ENCODE data around the gene IL3RA.
A peak's percentile ranks its signal among the peaks of the same experiment; 100 is the strongest.
"Not testable (repeated sequence)": the region's sequence is repeated elsewhere in the genome, so short reads cannot be mapped to it uniquely, and the experiment has no call there.

IL3RA gene

DNA sequence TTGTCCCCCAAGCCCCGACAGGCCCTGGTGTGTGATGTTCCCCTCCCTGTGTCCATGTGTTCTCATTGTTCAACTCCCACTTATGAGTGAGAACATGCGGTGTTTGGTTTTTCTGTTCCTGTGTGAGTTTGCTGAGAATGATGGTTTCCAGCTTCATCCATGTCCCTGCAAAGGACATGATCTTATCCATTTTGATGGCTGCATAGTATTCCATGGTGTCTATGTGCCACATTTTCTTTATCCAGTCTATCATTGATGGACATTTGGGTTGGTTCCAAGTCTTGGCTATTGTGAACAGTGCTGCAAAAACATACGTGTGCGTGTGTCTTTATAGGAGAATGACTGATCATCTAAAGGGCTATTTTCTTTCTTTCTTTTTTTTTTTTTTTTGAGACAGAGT, 4.2 kb upstream of the IL3RA start:
- DNase-seq, result not testable (repeated sequence)

DNA sequence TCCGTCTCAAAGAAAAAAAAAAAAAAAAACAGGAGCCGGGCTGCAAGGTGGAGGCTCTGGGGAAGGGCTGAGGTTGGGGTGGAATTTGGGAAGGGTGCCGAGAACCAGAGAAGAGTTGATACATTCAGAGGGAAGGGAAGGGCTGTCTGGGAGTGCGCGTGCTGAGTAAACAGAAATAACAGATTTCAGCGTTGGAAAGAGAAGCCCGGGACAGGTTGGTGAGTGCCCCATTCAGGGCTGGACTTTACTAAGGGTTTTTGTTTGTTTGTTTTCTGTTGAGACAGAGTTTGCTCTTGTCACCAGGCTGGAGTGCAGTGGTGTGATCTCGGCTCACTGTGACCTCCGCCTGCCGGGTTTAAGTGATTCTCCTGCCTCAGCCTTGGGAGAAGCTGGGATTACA, 1.7 kb upstream of the IL3RA start:
- no peak for DNase-seq

DNA sequence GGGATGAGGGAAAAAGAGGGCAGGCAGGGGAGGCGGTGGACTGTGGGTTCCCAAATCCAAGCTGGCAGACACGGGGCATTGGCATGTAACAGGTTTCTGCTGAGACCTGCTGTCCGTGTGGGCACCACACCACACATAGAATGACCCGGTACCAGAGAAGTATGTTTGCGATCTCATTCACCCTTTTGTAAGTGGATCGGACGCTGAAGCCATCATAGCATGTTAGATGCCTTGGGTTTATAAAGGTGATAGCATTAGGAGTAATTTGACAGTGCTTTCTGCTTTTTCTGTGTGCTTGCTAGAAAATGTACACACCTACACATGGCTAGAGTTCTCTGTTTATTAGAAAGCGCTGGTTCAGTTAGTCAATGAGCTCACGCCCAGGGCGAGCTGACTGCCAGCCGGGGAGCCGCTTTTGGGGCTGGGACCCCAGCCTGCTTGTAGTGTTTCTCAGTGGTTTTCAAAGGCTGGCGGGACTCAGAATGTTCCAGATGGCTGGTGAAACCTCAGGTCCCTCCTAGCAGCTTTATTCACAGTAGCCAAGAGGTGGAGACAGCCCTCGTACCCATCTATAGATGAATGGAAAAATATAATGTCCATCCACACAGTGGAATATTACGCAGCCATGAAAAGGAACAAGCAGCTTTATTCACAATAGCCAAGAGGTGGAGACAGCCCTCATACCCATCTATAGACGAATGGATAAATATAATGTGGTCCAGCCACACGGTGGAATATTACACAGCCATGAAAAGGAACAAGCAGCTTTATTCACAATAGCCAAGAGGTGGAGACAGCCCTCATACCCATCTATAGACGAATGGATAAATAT, 579 bp downstream of the IL3RA start:
- no peak for DNase-seq

- peak; percentile 39 to 46 for DNase-seq
These were observed 5.1 kb downstream of the IL3RA start for GRCh38 chrX:1341545-1342184.

DNA sequence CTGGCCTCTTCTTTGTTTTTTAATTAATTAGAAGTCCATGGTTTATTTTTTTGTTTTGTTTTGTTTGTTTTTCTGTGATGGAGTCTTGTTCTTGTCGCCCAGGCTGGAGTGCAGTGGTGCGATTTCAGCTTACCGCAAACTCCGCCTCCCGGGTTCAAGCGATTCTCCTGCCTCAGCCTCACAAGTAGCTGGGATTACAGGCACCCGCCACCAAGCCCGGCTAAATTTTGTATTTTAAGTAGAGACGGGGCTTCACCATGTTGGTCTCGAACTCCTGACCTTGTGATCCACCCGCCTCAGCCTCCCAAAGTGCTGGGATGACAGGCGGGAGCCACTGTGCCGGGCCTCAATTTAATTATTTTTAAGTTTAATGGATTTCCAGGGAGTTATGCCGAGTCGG, 13.0 kb downstream of the IL3RA start:
- not testable (repeated sequence) for DNase-seq

GRCh38 chrX:1351981-1352714, 15.6 kb downstream of the IL3RA start:
- no peak for DNase-seq

GRCh38 chrX:1354036-1355019, 17.7 kb downstream of the IL3RA start:
- no peak for DNase-seq

DNA sequence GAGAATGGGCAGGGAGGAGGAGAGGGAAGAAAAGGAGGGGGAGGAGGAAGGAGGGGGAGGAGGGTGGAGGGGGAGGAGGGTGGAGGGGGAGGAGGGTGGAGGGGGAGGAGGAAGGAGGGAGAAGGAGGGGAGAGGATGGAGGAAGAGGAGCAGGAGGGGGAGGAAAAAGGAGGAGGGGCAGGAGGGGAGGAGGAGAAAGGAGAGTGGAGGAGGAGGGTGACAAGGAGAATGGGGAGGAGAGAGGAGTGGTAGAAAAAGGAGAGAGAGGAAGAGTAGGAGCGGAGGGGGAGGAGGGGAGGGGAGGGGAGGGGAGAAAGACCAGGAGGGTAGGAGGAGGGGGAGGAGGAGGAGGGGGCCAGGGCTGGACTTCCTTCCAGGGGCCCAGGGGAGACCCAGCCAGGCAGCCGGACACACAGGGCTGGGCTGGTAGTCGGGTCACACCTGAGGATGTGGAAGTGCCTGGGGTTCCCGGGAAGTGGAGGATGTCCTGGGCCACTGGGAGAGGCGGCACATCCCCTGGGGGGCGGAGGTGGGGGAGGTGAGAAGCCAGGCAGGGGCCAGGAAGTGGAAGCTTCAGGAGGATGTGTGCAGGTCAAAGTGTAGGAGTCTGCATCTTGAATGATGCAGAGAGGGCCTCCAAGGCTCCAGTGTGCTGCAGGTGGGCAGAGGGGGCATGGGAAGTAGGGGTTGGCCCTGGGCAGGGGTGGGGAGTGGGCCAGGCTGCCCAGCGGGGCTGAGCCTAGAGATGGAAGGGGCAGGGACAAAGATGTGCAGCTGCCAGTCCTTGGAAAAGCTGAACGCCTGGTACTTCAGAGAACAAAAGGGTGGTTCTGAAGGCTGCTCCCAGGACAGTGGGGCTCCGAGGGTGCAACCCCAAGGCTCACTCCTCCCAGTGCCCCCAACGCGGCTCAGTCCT, 18.8 kb downstream of the IL3RA start:
- no peak for DNase-seq

DNA sequence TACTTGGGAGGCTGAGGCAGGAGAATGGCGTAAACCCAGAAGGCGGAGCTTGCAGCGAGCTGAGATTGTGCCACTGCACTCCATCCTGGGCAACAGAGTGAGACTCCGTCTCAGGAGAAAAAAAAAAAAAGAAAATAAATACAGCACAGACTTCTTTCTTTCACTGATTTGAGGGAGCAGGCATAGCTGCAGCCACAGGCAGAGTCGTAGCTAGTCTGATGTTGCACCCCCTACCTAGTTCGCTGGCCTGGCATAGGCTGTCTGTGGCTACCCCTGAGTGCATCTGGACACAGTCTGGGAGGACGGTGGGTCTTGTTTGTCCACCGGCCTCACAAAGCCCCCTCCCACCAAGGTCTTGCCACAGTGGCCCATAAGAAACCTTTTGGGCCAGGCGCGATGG, 21.4 kb downstream of the IL3RA start:
- no peak for DNase-seq

DNA sequence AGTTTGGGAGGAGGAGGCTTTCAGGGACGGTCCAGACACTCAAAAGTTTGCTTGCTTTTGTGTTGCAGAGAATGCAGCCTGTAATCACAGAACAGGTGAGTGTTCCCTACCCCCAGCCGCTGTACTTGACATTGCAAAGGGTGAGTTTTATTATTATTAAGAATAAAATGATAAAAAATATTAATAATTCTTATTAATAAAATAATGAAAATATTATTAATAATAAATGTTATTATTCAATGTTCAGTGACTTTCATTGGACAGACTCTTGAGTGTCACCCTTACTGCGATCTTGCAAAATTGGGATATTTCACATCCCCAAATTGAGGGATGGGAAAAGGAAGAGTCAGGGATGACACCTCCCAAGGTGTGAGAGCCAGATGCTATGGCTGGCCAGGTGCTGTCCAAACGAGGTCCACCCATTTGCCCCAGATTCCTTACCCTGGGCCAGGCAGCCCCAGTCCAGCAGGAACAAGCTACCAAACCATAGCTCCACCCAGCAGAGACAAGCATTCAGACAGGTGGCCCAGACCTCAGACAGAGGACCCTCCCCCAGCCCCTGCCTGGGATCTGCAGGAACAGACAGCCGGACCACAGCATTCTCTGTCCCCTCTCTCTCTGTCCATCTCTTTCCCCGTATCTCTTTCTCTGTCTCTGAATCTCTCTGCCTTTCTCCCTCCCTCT, 22.4 kb downstream of the IL3RA start:
- no peak for DNase-seq

DNA sequence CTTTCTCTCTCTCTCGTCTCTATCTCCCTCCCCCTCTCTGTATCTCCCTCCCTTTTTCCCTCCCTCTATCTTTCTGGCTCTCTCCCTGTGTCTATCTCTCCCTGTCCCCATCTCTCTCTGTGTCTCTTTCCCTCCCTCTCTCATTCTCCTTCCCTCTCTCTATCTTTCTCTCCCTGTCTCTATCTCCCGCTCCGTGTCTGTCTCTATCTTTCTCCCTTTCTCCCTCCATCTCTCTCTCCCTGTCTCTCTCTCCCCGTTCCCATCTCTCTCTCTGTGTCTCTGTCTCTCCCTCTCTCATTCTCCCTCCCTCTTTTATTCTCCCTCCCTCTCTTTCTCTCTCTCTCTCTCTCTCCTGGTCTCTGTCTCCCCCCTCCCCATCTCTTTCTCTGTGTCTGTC, 22.9 kb downstream of the IL3RA start:
- no peak for DNase-seq

- DNase-seq, result no peak
These were observed 23.6 kb downstream of the IL3RA start for GRCh38 chrX:1360171-1360570.

- DNase-seq, result no peak
These were observed 24.7 kb downstream of the IL3RA start for GRCh38 chrX:1361275-1361674.

DNA sequence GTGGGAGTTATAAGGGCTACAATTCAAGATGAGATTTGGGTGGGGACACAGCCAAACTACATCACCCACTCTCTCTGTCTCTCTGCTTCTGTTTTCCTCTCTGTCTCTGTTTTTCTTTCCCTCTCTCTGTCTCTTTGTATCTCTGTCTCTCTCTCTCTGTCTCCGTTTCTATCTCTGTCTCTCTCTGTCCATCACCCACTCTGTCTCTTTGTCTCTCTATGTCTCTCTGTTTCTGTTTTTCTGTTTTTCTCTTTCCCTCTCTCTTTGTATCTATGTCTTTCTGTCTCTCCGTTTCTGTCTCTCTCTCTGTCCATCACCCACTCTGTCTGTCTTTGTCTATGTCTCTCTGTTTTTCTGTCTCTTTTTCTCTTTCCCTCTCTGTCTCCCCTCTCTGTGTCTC, 25.3 kb downstream of the IL3RA start:
- no peak for DNase-seq

DNA sequence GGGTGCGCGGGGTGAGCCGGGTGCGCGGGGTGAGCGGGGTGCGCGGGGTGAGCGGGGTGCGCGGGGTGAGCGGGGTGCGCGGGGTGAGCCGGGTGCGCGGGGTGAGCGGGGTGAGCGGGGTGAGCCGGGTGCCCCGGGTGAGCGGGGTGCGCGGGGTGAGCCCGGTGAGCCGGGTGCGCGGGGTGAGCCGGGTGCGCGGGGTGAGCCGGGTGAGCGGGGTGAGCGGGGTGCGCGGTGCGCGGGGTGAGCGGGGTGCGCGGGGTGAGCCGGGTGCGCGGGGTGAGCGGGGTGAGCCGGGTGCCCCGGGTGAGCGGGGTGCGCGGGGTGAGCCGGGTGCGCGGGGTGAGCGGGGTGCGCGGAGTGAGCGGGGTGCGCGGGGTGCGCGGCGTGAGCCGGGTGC, 29.8 kb downstream of the IL3RA start:
- DNase-seq, result not testable (repeated sequence)

DNA sequence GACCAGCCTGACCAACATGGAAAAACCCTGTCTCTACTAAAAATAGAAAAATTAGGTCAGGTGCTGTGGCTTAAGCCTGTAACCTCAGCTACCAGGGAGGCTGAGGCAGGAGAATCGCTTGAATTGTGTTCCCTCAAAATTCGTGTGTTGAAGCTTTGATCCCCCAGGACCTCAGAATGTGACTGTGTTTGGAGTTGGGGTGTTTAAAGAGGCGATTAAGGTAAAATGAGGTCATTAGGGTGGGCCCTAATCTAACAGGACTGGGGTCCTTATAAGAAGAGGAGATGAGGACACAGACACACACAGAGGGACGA, 31.8 kb downstream of the IL3RA start:
- no peak for DNase-seq

DNA sequence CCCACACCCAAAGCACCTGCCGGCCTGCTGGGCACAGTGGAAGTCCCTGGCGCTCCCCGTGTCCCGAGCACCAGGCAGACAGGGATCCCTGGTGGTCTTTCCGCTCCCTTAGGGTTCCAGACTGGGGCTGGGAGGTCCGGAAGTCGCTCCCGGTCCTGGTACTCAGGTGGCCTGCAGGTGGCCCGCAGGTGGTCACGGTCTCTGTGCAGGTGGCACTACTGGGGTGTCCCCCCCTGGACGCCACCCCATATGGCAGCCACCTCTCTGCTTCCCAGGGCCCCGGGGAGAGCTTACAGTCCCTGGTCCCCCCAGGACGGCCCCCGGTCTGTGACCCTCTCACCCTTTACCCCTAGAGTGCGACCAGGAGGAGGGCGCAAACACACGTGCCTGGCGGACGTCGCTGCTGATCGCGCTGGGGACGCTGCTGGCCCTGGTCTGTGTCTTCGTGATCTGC, 41.7 kb downstream of the IL3RA start:
- no peak for DNase-seq

GRCh38 chrX:1380672-1381233, 44.2 kb downstream of the IL3RA start:
- no peak for DNase-seq

DNA sequence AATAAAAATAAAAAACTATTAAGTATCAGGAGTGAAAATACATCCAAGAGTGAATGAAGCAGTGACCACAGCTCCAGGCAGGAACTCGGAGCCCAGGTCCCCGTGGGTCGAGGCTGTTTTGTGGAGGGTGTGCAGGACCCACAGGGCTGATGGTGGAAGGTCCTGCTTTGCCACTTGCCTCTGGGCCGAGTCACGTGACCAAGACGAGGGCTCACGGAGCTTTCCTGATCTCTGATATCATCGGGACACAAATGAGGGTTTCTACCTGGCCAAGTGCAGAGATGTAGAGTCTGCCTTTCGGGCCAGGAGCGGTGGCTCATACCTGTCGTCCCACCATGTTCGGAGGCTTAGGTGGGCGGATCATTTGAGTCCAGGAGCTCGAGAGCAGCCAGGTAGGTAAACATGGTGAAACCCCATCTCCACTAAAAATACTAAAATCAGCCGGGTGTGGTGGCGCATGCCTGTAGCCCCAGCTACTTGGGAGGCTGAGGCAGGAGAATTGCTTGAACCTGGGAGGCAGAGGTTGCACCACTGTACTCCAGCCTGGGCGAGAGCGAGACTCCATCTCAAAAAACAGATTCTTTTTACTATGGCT, 48.2 kb downstream of the IL3RA start:
- DNase-seq, result no peak
